Measurements from ENCODE around the gene ITGB1BP1. TPM values are rescaled to one million over a fixed set of nuclear protein-coding genes. Genes with fewer than 3 reads are reported as not detected.

ITGB1BP1 gene
- total and polyA plus RNA-seq, 2 of the 13 experiments (the other 11 are each of a cell fraction or from before 2014, with no cell fraction given) = 106 to 108 TPM

- TF ChIP-seq ZNF512B (CRISPR knock-in tag; IDR thresholded peaks at IDR 0.05; ENCODE audit: borderline replicate concordance) (no peak), JUND (CRISPR knock-in tag; IDR thresholded peaks at IDR 0.05) (no peak), ZMAT5 (CRISPR knock-in tag; IDR thresholded peaks at IDR 0.05; ENCODE audit: borderline replicate concordance, low read depth) (no peak), ZNF367 (CRISPR knock-in tag; IDR thresholded peaks at IDR 0.05; ENCODE audit: borderline replicate concordance) (no peak; the same call in 1 of the 2 replicates), MED13 (CRISPR knock-in tag; IDR thresholded peaks at IDR 0.05) (peak; percentile 70; the same call in 1 of the 2 replicates), TSC22D2 (CRISPR knock-in tag; IDR thresholded peaks at IDR 0.05; ENCODE audit: borderline replicate concordance) (peak; percentile 84; the same call in 1 of the 2 replicates), ZNF296 (CRISPR knock-in tag; conservative IDR thresholded peaks at IDR 0.05) (no peak; the same call in 1 of the 2 replicates), NFRKB (IDR thresholded peaks at IDR 0.05) (no peak), ZBTB37 (CRISPR knock-in tag; IDR thresholded peaks at IDR 0.05) (no peak; the same call in 1 of the 2 replicates), TBX3 (IDR thresholded peaks at IDR 0.05; ENCODE audit: borderline replicate concordance) (peak; percentile 33; the same call in 1 of the 2 replicates), ZNF589 (CRISPR knock-in tag; conservative IDR thresholded peaks at IDR 0.05) (peak; percentile 92), MLX (CRISPR knock-in tag; IDR thresholded peaks at IDR 0.05) (peak; percentile 43; the same call in 1 of the 2 replicates), ZNF562 (CRISPR knock-in tag; IDR thresholded peaks at IDR 0.05; ENCODE audit: borderline replicate concordance) (no peak; the same call in 1 of the 2 replicates), NFE2L1 (CRISPR knock-in tag; IDR thresholded peaks at IDR 0.05; ENCODE audit: borderline replicate concordance) (0 out of 2 replicates have a peak, but pooled peaks have one; percentile 17), ZKSCAN8 (CRISPR knock-in tag; IDR thresholded peaks at IDR 0.05; ENCODE audit: borderline replicate concordance) (0 out of 2 replicates have a peak, but pooled peaks have one; percentile 29), NCOA5 (CRISPR knock-in tag; IDR thresholded peaks at IDR 0.05) (no peak), ZNF883 (CRISPR knock-in tag; IDR thresholded peaks at IDR 0.05; ENCODE audit: not compliant biosample characterization) (peak; percentile 92), ZMYM2 (CRISPR knock-in tag; IDR thresholded peaks at IDR 0.05) (no peak), PRMT3 (CRISPR knock-in tag; IDR thresholded peaks at IDR 0.05; ENCODE audit: borderline replicate concordance, low read depth) (no peak), CHD2 (IDR thresholded peaks at IDR 0.05; ENCODE audit: low read depth, low read length) (peak; percentile 95), PAWR (CRISPR knock-in tag; IDR thresholded peaks at IDR 0.05; ENCODE audit: borderline replicate concordance) (no peak), XBP1 (CRISPR knock-in tag; IDR thresholded peaks at IDR 0.05) (no peak), KAT2B (IDR thresholded peaks at IDR 0.05; ENCODE audit: borderline replicate concordance, low read depth, low read length) (no peak), ZNF709 (CRISPR knock-in tag; IDR thresholded peaks at IDR 0.05) (peak; percentile 80), NPAS2 (CRISPR knock-in tag; IDR thresholded peaks at IDR 0.05; ENCODE audit: borderline replicate concordance) (no peak)
Measured at GRCh38 chr2:9423100-9423921, at the start of gene ITGB1BP1, which contains the start of gene CPSF3 (continued).

Data from HepG2 (cell line).